NCI-H2171 (cell line): ENCODE measurements around the gene FZD8.
A peak's percentile ranks its signal among the peaks of the same experiment; 100 is the strongest.

ENCODE experiments used
- DNase-seq: peaks from one replicate; lab custom pipeline; 2025; lab: John Stamatoyannopoulos, UW

Gene FZD8

DNA sequence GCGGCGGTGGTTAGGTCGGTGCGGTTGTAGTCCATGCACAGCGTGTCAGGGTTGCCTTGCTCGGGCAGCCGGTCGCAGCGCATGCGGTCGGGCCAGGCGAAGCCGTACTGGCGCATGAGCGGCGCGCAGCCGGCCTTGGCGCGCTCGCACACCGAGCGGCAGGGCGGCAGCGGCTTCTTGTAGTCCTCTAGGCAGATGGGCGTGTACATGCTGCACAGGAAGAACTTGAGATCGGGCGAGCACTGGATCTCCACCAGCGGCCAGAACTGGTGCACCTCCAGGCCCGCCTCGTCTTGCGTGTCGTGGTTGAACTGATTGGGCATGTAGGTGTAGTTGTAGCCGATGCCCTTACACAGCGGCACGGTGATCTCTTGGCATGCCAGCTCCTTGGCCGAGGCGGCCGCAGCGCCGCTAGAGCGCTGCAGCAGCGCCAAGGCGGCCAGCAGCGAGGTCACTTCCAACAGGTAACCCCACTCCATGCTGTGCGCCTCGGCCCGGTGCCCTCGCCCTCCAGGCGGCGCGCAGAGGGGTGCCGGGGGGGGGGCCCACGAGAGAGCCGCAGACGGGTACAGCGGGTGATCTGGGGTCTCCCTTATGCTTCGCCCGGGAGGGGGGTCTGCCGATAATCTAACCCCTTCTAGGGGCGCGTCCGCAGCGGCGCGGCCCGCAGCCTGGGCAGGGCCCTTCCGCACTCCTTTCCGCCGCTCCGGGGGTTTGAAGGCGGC lies 983 bp downstream of the FZD8 start:
- peak; percentile 35 for DNase-seq

DNA sequence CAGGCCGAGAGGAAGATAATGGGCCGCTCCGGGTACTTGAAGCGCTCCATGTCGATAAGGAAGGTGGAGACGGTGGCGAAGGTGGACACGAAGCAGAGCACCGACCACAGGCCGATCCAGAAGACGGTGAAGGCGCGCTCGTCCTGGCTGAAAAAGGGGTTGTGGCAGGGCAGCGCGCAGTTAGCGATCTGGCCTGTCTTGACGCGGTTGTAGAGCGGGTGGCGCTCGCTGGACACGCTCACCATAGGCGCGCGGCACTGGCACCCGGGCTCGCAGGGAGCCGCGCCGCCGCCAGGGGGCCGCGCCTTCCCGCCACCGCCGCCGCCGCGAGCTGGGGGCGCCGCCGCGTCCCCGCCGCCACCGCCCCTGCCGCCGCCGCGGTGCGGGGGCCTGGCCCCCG lies 1.6 kb downstream of the FZD8 start:
- DNase-seq = no peak

DNA sequence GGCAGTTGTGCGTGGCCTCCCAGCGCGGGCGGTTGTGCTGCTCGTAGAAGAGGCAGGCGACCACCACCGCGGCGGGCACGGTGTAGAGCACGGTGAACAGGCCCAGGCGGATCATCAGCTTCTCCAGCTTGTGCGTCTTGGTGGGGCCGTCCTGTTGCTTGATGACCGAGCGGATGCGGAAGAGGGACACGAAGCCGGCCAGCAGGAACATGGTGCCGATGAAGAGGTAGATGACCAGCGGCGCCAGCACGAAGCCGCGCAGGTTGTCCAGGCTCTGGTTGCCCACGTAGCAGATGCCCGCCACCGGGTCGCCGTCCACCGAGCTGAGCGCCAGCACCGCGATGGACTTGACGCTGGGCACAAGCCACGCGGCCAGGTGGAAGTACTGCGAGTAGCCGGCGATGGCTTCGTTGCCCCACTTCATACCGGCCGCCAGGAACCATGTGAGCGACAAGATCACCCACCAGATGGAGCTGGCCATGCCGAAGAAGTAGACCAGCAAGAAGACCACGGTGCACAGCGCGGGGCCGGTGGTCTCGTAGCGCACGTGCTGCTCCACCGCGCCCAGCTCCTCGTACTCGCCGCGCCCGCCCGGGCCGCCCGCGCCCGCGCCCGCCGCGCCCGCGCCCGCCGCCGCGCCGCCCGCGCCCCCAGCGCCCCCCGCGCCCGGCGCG lies 2.2 kb downstream of the FZD8 start:
- no peak for DNase-seq

DNA sequence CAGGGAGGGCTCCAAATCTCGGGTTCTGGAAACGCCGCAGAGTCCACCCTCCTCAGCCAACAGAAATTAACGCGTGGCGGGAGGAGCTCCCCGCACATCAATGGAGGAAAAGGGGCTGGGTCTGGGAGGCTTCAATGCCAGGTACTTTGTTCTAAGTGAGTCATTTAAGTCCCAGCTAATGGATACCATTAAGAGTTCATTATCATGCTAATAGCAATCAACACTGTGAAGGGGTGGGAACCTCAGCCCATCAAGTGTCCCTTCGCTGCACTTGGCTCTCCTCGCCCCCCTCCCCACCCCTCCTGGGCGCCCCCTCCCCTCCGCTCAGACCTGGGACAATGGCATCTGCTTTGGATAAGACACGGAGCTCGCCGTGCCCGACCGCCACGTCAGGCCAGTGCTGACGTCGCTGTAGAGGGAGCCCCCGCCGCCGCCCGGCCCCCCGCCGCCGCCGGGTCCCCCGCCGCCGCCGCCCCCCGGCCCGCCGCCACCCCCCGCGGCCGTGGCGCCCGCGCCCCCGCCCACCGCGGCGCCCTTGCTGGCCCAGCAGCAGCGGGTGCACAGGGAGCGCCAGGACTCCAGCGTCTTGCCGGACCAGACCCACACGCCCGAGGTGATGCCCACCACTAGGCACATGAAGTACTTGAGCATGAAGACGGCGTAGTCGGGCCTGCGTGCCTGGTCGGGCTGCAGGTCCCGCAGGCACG lies 2.9 kb downstream of the FZD8 start:
- no peak for DNase-seq

DNA sequence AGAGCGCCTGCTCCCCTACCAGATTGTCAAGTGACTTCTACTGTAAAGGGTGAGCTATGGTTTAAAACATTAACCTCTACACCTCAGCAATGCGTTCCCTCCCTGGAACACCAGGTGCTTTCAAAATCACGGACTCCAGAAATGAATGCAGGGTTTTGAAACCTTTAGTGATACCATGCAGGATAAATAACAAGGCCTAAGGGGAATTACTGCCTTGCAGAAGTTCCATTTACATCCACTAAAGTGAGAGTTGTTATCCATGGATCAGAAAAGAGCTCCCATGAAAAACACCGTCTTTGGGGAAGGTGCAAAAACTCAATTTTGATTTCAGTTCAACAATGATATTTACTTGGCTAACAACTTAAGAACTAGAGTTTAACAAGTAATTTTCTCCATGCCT lies 4.0 kb downstream of the FZD8 start:
- no peak for DNase-seq

DNA sequence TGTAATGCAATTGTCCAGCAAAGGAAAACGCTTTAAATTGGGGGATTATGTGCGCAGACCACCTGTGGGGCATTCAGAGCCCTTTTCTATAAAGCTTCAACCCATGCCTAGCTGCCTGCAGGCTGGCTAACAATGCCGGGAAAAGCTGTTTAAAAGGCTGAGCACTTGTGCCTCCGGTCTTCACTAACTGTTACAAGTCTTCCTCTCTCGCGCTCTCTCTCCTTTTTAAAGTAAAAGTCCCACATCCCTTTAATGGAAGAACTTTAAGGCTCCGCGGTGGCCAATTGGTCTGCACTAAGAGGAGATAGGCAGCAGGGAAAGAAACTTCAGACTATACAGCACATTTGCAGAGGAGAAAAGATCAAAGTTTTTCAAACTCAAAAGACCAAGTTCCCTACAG lies 4.6 kb downstream of the FZD8 start:
- no peak for DNase-seq

DNA sequence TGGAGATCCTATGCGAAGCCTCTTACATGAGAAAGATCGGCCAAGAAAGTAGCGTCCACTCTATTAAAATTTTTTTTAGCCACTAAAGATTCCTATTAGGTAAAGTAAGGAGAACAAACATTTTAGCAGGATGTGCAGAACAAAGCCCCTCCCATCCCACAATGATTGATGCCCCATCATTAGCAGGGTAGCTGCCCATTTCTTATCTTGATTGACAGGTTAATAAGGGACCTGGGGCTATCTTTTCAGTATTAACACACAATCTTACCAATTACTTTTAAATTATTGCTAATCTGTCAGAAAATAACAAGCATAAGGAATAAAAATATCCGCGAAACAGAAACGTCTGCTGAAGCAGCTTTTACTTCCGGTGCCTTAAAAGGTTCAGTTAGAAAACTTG lies 5.1 kb downstream of the FZD8 start:
- DNase-seq = no peak

DNA sequence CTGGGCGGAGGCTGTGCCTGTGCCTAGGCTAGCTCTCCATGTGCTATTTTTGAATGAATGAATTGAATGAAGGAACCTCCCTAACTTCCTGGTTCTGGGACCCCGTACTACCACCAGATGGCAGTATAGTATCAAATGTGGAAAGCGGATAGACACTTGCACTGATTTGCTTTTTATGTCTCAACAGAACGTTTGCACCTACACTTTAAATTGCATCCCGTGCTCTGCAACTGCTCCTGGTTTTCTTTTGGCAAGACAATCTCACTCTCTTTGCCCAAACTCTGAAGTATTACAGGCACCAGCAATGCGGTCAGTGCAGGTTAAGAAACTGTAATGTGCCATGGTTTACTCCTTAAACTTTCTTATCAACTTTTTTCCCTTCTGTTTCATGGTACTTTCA lies 6.5 kb downstream of the FZD8 start:
- DNase-seq = peak; percentile 50

DNA sequence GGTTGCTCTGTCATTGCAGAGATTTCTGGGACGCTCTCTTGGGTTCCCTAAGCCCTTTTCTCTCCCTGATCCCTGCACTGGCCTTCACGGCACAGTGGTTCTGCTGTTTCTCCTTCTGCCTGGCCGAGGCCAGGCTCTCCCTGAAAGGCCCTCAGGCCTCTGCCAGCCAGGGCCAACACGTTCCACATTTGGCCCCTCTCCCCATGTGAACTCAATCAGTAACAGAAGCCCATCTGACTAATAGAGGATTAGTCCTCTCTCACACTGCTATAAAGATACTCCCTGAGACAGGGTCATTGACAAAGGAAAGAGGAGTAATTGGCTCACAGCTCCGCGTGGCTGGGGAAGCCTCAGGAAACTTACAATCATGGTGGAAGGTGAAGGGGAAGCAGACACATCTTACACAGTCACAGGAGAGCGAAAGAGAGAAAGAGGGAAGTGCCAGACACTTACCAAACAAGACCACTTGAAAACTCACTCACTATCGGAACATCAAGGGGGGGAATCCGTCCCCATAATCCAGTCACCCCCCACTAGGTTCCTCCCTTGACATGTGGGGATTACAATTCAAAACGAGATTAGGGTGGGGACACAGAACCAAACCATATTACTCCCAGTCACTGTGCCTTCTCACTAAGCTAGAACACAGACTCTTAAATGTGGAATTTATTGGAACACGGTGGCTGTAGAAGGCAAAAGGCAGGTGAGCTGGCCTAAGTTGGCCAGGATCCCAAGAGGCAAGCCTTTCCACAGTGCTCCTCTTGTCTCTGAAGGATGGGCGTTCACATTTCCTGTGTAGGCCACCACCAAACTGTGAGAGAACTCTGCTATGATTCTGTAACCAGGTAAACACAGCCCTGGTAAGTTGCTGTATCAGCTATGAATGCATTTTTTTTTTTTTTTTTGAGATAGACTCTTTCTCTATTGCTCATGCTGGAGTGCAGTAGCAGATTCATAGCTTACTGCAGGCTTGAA lies 8.8 kb downstream of the FZD8 start:
- no peak for DNase-seq

DNA sequence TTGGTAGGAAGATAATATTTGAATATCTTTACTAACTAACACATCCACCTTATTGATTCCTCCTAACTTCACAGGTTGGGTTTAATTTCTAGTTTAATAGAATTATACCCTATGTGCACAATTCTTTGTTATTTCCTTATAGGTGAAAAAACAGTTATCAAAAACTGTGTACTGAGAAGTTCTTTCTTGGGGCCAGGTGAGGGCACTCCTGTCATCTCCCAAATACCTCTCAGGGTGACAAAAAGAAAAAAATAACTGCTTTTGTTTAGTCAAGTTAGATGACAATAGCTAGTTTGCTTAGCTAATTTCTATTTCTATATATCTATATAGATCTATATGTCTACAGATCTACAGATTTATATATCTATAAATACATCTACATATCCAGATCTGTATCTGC lies 10.1 kb downstream of the FZD8 start:
- no peak for DNase-seq

DNA sequence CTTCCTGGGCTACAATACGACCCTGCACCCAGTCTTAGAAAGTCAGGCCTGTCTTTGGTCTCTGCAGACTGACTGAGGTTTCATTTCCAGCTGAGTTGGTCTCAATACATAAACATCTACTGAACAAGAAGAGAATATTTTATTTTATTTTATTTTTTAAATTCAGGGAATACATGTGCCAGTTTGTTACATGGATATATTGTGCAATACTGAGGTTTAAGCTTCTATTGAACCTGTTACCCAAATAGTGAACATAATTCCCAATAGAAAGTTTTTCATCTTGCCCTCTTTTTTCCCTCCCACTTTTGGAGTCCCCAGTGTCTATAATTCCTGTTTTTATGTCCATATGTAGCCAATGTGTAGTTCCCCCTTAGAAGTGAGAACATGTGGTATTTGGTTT lies 10.7 kb downstream of the FZD8 start:
- no peak for DNase-seq

DNA sequence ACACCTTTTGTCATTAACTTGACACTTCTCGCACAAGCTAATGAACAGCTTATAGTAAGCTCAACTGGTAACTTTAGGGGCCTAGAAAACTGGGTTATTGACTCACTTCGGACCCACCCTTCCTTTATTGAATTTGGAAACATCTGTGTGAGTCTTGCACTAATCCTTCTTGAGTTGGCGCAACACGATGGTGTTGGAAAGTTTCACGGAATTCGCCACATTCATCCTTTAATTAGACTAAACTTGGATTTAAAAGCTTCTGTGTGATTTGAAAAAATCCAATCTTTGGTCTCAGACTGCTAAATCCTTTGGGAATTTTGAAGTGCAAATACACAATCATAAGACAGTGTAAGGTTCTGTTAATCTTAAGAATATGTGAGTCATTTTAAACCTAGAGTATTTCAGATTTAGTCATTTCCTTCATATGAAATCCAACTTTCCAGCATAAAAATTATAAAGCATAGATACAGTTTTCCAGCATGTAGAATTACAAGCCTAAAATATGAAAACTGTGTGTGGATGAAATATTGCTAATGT lies 15.1 kb downstream of the FZD8 start:
- no peak for DNase-seq

DNA sequence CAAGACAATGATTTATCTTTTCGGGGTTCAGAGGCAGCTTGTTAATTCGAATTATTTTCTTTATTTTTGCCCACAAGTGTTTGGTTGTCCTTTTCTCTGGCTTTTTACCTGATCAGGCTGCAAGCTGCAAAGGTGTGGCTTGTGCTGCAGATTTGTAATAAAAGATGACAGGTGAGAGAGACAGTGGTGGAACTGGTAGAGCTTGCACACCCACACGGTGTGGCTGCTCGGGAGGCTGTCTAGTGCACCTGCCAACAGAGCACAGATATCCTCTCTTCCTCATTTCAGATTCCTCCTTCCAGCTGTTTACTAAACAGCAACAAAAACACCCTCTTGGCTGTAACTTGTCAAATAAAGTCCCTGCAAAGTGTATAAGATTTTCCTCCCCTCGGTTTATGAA lies 27.8 kb downstream of the FZD8 start:
- DNase-seq = no peak

DNA sequence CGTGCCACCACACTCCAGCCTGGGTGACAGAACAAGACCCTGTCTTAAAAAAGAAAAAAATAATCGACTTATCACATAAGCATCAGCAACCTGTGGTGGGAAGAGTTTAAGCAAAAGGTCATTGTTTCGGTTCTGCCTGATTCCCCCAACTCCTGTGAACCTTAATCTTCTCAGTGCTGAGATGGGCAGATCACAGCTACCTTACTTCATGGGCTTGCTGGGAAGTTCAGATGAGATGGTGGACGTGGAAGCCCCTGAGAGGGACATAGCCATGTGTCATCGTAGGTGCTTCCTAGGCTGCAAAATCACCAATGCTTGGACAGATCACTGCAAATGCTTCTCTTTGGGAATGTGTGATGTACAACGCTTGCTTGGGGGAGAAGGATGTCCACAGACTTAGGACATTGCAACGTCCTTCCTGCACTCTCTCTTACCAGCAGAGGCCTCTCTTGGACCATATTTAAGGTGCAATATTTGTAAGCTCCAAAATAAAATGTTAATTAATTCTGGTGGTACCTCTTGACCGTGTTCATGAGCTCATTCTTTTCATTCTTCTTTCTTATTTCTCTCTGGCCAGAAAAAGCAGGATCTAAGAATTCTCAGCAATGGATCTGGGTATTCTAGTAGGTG lies 28.4 kb downstream of the FZD8 start:
- DNase-seq = no peak

DNA sequence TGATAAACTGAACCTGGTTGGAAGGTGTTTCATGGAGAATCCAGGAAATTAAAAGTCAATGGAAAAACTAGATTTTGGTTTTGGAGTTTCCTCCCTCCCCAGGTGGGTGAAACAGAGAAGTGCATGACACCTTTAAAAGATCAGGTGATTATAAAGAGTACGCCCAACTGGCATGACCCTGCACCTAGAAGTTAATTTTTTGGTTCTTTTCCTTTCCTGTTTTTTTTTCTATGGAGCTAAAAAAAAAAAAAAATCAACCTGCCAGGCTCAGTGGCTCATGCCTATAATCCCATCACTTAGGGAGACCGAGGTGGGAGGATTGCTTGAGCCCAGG lies 29.0 kb downstream of the FZD8 start:
- DNase-seq = no peak

DNA sequence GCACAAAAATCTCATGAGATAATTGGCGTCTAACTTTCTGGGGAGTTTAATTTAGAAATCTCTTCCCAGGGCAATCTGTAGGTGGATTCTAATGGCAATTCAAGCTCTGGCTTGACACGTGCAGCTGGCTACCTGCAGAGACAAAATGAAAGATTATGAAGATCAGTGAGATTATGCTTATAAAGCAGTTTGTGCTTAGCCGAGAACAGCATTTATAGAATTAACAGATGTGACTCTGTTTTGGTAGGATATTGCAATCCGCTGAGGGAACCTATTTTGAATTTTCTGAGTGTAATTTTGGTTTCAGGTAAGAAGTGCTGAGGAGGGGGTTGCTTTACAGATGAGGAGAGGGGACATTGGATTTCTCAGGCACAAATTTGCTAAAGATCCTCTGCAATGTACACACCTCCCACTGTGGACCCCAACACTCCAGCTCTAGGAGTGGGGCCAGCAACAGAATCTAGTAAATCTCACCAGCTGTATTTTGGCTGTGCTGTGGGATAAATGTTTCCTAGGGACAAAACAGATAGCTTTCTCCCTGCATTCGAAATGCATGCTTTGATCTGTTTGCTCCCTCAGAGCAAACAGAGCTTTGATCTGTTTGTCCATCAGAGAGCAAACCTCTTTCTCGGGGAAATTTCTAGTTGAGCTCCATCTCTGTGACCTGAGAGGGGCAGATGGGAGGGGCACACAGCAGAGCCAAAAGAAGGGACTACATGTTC lies 29.6 kb downstream of the FZD8 start:
- DNase-seq = no peak

DNA sequence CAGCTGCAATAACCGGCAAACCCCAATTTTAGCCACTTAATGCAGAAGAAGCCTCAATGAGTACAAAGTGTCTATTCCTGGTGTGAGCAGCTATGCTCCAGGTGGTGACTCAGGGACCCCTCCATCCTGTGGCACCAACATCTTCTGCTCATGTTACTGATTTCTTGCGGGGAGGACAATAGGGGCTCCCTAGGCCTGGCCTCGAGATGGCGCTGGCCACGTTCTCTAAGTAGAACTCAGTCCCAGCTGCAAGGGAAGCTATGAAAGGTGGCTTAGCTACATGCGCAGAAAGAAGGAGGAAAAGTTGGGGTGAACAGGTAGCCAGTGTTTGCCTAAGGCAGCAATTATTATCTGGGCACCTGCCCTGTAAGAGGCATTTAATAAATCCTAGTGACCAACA lies 30.3 kb downstream of the FZD8 start:
- no peak for DNase-seq

DNA sequence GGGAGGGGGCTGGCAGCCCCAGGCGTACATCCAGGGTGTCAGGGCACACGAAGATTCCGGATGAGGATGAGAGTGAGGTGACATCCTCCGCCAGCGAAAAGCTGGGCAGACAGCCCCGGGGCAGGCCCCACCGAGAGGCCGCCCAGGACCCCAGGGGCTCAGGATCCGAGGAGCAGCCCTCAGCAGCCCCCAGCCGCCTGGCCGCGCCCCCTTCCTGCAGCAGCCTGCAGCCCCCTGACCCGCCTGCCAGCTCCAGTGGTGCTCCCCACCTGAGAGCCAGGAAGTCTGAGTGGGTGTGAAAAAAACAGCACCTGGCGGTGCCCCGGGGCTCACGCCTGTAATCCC lies 33.8 kb downstream of the FZD8 start:
- no peak for DNase-seq

DNA sequence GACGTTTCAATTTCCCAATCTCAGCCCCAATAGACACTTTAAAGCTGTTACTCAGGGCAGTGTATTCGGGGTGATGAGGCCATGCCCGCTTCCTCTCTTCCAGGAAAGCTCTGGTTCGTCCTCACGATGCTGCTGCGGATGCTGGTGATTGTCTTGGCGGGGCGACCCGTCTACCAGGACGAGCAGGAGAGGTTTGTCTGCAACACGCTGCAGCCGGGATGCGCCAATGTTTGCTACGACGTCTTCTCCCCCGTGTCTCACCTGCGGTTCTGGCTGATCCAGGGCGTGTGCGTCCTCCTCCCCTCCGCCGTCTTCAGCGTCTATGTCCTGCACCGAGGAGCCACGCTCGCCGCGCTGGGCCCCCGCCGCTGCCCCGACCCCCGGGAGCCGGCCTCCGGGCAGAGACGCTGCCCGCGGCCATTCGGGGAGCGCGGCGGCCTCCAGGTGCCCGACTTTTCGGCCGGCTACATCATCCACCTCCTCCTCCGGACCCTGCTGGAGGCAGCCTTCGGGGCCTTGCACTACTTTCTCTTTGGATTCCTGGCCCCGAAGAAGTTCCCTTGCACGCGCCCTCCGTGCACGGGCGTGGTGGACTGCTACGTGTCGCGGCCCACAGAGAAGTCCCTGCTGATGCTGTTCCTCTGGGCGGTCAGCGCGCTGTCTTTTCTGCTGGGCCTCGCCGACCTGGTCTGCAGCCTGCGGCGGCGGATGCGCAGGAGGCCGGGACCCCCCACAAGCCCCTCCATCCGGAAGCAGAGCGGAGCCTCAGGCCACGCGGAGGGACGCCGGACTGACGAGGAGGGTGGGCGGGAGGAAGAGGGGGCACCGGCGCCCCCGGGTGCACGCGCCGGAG lies 34.4 kb downstream of the FZD8 start:
- no peak for DNase-seq

DNA sequence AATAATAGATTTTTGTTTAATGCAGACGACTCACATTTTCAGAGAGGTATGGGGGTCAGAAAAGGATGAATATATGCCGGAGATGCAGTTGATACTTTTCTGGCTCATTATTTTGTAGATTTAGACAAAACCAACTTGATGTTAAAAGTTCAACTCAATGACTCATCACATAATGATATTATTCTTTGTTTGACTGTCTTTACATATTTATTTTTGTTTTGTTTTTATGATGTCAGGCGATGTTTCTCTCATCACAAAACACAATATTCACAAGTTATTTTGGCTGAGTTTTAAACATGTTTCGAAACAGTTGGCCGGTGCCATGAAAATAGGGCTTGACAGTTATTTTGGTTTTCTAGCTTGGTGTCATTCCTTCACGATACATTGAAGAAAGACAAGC lies 35.7 kb downstream of the FZD8 start:
- no peak for DNase-seq
